RWPE2 (cell line): ENCODE results near the gene PEX11G.

ENCODE experiments used
- ATAC-seq: fragments of 200-7000 bp; cut with Tn5 transposase; 3 replicates; pipeline ENCODE4 v1.9.1; 2021; ENCODE audit warnings: low read depth
- DNase-seq: peaks from one replicate; pipeline ENCODE4 v3.0.0-alpha.2; 2020; ENCODE audit warnings: low spot score
- H3K27ac ChIP-seq: fragments of 450-650 bp; 2 replicates; pipeline ENCODE4 v1.5.1; 2017; ENCODE audit warnings: mild to moderate bottlenecking; ENCODE audit not compliant: poor library complexity, severe bottlenecking
- H3K27me3 ChIP-seq: fragments of 250-450 bp; sonication (Bioruptor Pico); 2 replicates; pipeline ENCODE4 v1.5.1; 2021; ENCODE audit warnings: mild to moderate bottlenecking, moderate library complexity; ENCODE audit not compliant: insufficient read depth, poor library complexity, severe bottlenecking
- H3K36me3 ChIP-seq: fragments of 250-450 bp; sonication (Bioruptor Pico); 2 replicates; pipeline ENCODE4 v1.5.1; 2020; ENCODE audit warnings: low read depth, mild to moderate bottlenecking, moderate library complexity
- H3K4me1 ChIP-seq: fragments of 250-450 bp; sonication (Bioruptor Pico); 2 replicates; pipeline ENCODE4 v1.5.1; 2021; ENCODE audit warnings: mild to moderate bottlenecking, moderate library complexity; ENCODE audit not compliant: insufficient read depth, poor library complexity, severe bottlenecking
- H3K4me3 ChIP-seq: fragments of 250-450 bp; sonication (Bioruptor Pico); 2 replicates; pipeline ENCODE4 v1.5.1; 2021; ENCODE audit warnings: mild to moderate bottlenecking, moderate library complexity; ENCODE audit not compliant: severe bottlenecking
- H3K9me3 ChIP-seq: fragments of 250-450 bp; sonication (Bioruptor Pico); 2 replicates; pipeline ENCODE4 v1.5.1; 2021; ENCODE audit warnings: mild to moderate bottlenecking, moderate library complexity; ENCODE audit not compliant: severe bottlenecking
- CTCF ChIP-seq: fragments of 450-650 bp; IDR thresholded peaks from one replicate; pipeline ENCODE4 v1.5.1; 2017; ENCODE audit warnings: mild to moderate bottlenecking, moderate library complexity; ENCODE audit not compliant: poor library complexity, severe bottlenecking

Gene PEX11G

GRCh38 chr19:7505682-7506384, 17.0 kb upstream of the PEX11G start:
- peak; percentile 83 for DNase-seq
- Histone ChIP-seq H3K36me3 (no peaks in the 10 kb centered on the region), H3K4me3 (peak overlapping the region; percentile 22), H3K4me1 (peaks cover 6% of the 10 kb centered on the region), H3K27ac (no peak overlapping the region), H3K27me3 (no peaks in the 10 kb centered on the region), H3K9me3 (no peaks in the 10 kb centered on the region)
- TF ChIP-seq CTCF, result no peak
- no peak; the same call in 1 of the 3 replicates for ATAC-seq

- Histone ChIP-seq H3K27ac (no peak overlapping the region), H3K4me3 (no peak overlapping the region), H3K36me3 (no peaks in the 10 kb centered on the region), H3K27me3 (no peaks in the 10 kb centered on the region), H3K9me3 (no peaks in the 10 kb centered on the region), H3K4me1 (peaks cover 6% of the 10 kb centered on the region)
- DNase-seq (no peak), ATAC-seq (no peak)
- TF ChIP-seq CTCF, result no peak
These were observed 16.4 kb upstream of the PEX11G start for GRCh38 chr19:7505288-7505681.

GRCh38 chr19:7504684-7505083, 15.8 kb upstream of the PEX11G start:
- H3K9me3 ChIP-seq, result no peaks in the 10 kb centered on the region
- peaks cover 6% of the 10 kb centered on the region for H3K4me1 ChIP-seq
- no peak for DNase-seq
- no peak overlapping the region for H3K27ac ChIP-seq
- H3K36me3 ChIP-seq, result no peaks in the 10 kb centered on the region
- no peak for TF ChIP-seq CTCF
- H3K4me3 ChIP-seq, result no peak overlapping the region
- ATAC-seq, result no peak
- no peaks in the 10 kb centered on the region for H3K27me3 ChIP-seq

- Histone ChIP-seq H3K4me1 (peaks cover 6% of the 10 kb centered on the region), H3K36me3 (no peaks in the 10 kb centered on the region), H3K9me3 (no peaks in the 10 kb centered on the region), H3K27me3 (no peaks in the 10 kb centered on the region), H3K27ac (no peak overlapping the region), H3K4me3 (no peak overlapping the region)
- no peak for DNase-seq
- no peak for ATAC-seq
- no peak for TF ChIP-seq CTCF
These were observed 13.7 kb upstream of the PEX11G start for GRCh38 chr19:7502552-7502951.

GRCh38 chr19:7500811-7501450, 12.1 kb upstream of the PEX11G start:
- TF ChIP-seq CTCF, result no peak
- H3K27me3 ChIP-seq, result no peaks in the 10 kb centered on the region
- DNase-seq (peak; percentile 84), ATAC-seq (peak; percentile 66)
- H3K4me3 ChIP-seq, result peak overlapping the region; percentile 33
- no peaks in the 10 kb centered on the region for H3K9me3 ChIP-seq
- H3K36me3 ChIP-seq, result no peaks in the 10 kb centered on the region
- H3K27ac ChIP-seq, result no peak overlapping the region
- peaks cover 3% of the 10 kb centered on the region for H3K4me1 ChIP-seq
